ENCODE measurements around the gene COX6A2.
"Not testable (repeated sequence)": the region's sequence is repeated elsewhere in the genome, so short reads cannot be mapped to it uniquely, and the experiment has no call there.

COX6A2 gene

GRCh38 chr16:31421587-31421986 is 6.6 kb downstream of the COX6A2 start:
- DNase-seq (ENCODE audit: low read depth, low spot score), result no peak
- Histone ChIP-seq H3K36me3 (ENCODE audit: control insufficient read depth, insufficient read depth, low read length) (no peaks in the 10 kb centered on the region; the same call in 1 of the 2 replicates), H3K4me3 (ENCODE audit: low read length) (no peak overlapping the region), H3K9me3 (ENCODE audit: control insufficient read depth, insufficient read depth, low read length) (no peaks in the 10 kb centered on the region), H3K27ac (ENCODE audit: low read length) (no peak overlapping the region), H3K27me3 (ENCODE audit: control insufficient read depth, insufficient read depth, low read length) (no peaks in the 10 kb centered on the region; the same call in 1 of the 2 replicates), H3K4me1 (ENCODE audit: control insufficient read depth, insufficient read depth, low read length) (no peaks in the 10 kb centered on the region)
- WGBS (ENCODE audit: insufficient coverage, insufficient read length), result no CpG with 5 or more reads among the region's 6 CpGs

GRCh38 chr16:31420037-31420436 is 8.1 kb downstream of the COX6A2 start:
- DNase-seq (ENCODE audit: low read depth, low spot score), result no peak
- H3K9me3 ChIP-seq (ENCODE audit: control insufficient read depth, insufficient read depth, low read length), result no peaks in the 10 kb centered on the region
- WGBS (ENCODE audit: insufficient coverage, insufficient read length), result no CpG with 5 or more reads among the region's 3 CpGs

GRCh38 chr16:31417916-31418315 is 10.2 kb downstream of the COX6A2 start:
- no peak for DNase-seq (ENCODE audit: low read depth, low spot score)
- no peaks in the 10 kb centered on the region for H3K27me3 ChIP-seq (ENCODE audit: control insufficient read depth, insufficient read depth, low read length)
- H3K4me3 ChIP-seq (ENCODE audit: low read length), result no peak overlapping the region
- H3K9me3 ChIP-seq (ENCODE audit: control insufficient read depth, insufficient read depth, low read length), result no peaks in the 10 kb centered on the region
- WGBS (ENCODE audit: insufficient coverage, insufficient read length), result no CpG with 5 or more reads among the region's 5 CpGs
- H3K27ac ChIP-seq (ENCODE audit: low read length), result no peak overlapping the region
- H3K36me3 ChIP-seq (ENCODE audit: control insufficient read depth, insufficient read depth, low read length), result no peaks in the 10 kb centered on the region
- H3K4me1 ChIP-seq (ENCODE audit: control insufficient read depth, insufficient read depth, low read length), result no peaks in the 10 kb centered on the region

More at GRCh38 chr16:31420037-31420436, 8.1 kb downstream of the COX6A2 start:
- Histone ChIP-seq H3K27ac (ENCODE audit: low read length) (no peak overlapping the region), H3K36me3 (ENCODE audit: control insufficient read depth, insufficient read depth, low read length) (no peaks in the 10 kb centered on the region; the same call in 1 of the 2 replicates), H3K4me3 (ENCODE audit: low read length) (no peak overlapping the region), H3K27me3 (ENCODE audit: control insufficient read depth, insufficient read depth, low read length) (no peaks in the 10 kb centered on the region; the same call in 1 of the 2 replicates), H3K4me1 (ENCODE audit: control insufficient read depth, insufficient read depth, low read length) (no peaks in the 10 kb centered on the region)

GRCh38 chr16:31417036-31417435 is 11.1 kb downstream of the COX6A2 start:
- not testable (repeated sequence) for H3K27ac ChIP-seq (ENCODE audit: low read length); DNase-seq (ENCODE audit: low read depth, low spot score); H3K36me3 ChIP-seq (ENCODE audit: control insufficient read depth, insufficient read depth, low read length); H3K4me3 ChIP-seq (ENCODE audit: low read length); H3K27me3 ChIP-seq (ENCODE audit: control insufficient read depth, insufficient read depth, low read length); H3K9me3 ChIP-seq (ENCODE audit: control insufficient read depth, insufficient read depth, low read length); H3K4me1 ChIP-seq (ENCODE audit: control insufficient read depth, insufficient read depth, low read length)
- no CpG with 5 or more reads among the region's 2 CpGs for WGBS (ENCODE audit: insufficient coverage, insufficient read length)

- no CpG with 5 or more reads among the region's 11 CpGs for WGBS (ENCODE audit: insufficient coverage, insufficient read length)
- DNase-seq (ENCODE audit: low read depth, low spot score), result no peak
Observed at GRCh38 chr16:31416371-31416770, 11.8 kb downstream of the COX6A2 start.

GRCh38 chr16:31414706-31415105 is 13.5 kb downstream of the COX6A2 start:
- no peaks in the 10 kb centered on the region for H3K27me3 ChIP-seq (ENCODE audit: control insufficient read depth, insufficient read depth, low read length)
- no peaks in the 10 kb centered on the region for H3K9me3 ChIP-seq (ENCODE audit: control insufficient read depth, insufficient read depth, low read length)
- WGBS (ENCODE audit: insufficient coverage, insufficient read length), result no CpG with 5 or more reads among the region's 4 CpGs
- no peak overlapping the region for H3K27ac ChIP-seq (ENCODE audit: low read length)
- no peaks in the 10 kb centered on the region for H3K4me1 ChIP-seq (ENCODE audit: control insufficient read depth, insufficient read depth, low read length)
- H3K4me3 ChIP-seq (ENCODE audit: low read length), result no peak overlapping the region
- H3K36me3 ChIP-seq (ENCODE audit: control insufficient read depth, insufficient read depth, low read length), result no peaks in the 10 kb centered on the region
- DNase-seq (ENCODE audit: low read depth, low spot score), result no peak

More at GRCh38 chr16:31416371-31416770, 11.8 kb downstream of the COX6A2 start:
- H3K4me3 ChIP-seq (ENCODE audit: low read length), result no peak overlapping the region
- H3K36me3 ChIP-seq (ENCODE audit: control insufficient read depth, insufficient read depth, low read length), result no peaks in the 10 kb centered on the region
- no peaks in the 10 kb centered on the region for H3K9me3 ChIP-seq (ENCODE audit: control insufficient read depth, insufficient read depth, low read length)
- H3K4me1 ChIP-seq (ENCODE audit: control insufficient read depth, insufficient read depth, low read length), result no peaks in the 10 kb centered on the region
- no peaks in the 10 kb centered on the region for H3K27me3 ChIP-seq (ENCODE audit: control insufficient read depth, insufficient read depth, low read length)
- H3K27ac ChIP-seq (ENCODE audit: low read length), result no peak overlapping the region

- Histone ChIP-seq H3K27ac (ENCODE audit: low read length) (no peak overlapping the region), H3K4me3 (ENCODE audit: low read length) (no peak overlapping the region), H3K36me3 (ENCODE audit: control insufficient read depth, insufficient read depth, low read length) (no peaks in the 10 kb centered on the region), H3K4me1 (ENCODE audit: control insufficient read depth, insufficient read depth, low read length) (no peaks in the 10 kb centered on the region), H3K27me3 (ENCODE audit: control insufficient read depth, insufficient read depth, low read length) (no peaks in the 10 kb centered on the region), H3K9me3 (ENCODE audit: control insufficient read depth, insufficient read depth, low read length) (no peaks in the 10 kb centered on the region)
- WGBS (ENCODE audit: insufficient coverage, insufficient read length), result 100% methylated on average over 1 of the region's 4 CpGs
- DNase-seq (ENCODE audit: low read depth, low spot score), result no peak
Observed at GRCh38 chr16:31413943-31414342, 14.2 kb downstream of the COX6A2 start.

GRCh38 chr16:31413381-31413780 is 14.8 kb downstream of the COX6A2 start:
- Histone ChIP-seq H3K4me1 (ENCODE audit: control insufficient read depth, insufficient read depth, low read length) (no peaks in the 10 kb centered on the region), H3K4me3 (ENCODE audit: low read length) (no peak overlapping the region), H3K27ac (ENCODE audit: low read length) (no peak overlapping the region), H3K27me3 (ENCODE audit: control insufficient read depth, insufficient read depth, low read length) (no peaks in the 10 kb centered on the region), H3K36me3 (ENCODE audit: control insufficient read depth, insufficient read depth, low read length) (no peaks in the 10 kb centered on the region), H3K9me3 (ENCODE audit: control insufficient read depth, insufficient read depth, low read length) (no peaks in the 10 kb centered on the region)
- DNase-seq (ENCODE audit: low read depth, low spot score), result no peak
- WGBS (ENCODE audit: insufficient coverage, insufficient read length), result no CpG with 5 or more reads among the region's 5 CpGs

- Histone ChIP-seq H3K9me3 (ENCODE audit: control insufficient read depth, insufficient read depth, low read length) (no peaks in the 10 kb centered on the region), H3K27ac (ENCODE audit: low read length) (no peak overlapping the region), H3K36me3 (ENCODE audit: control insufficient read depth, insufficient read depth, low read length) (no peaks in the 10 kb centered on the region), H3K4me1 (ENCODE audit: control insufficient read depth, insufficient read depth, low read length) (no peaks in the 10 kb centered on the region), H3K4me3 (ENCODE audit: low read length) (no peak overlapping the region), H3K27me3 (ENCODE audit: control insufficient read depth, insufficient read depth, low read length) (no peaks in the 10 kb centered on the region)
- WGBS (ENCODE audit: insufficient coverage, insufficient read length), result no CpG with 5 or more reads among the region's 10 CpGs
- no peak for DNase-seq (ENCODE audit: low read depth, low spot score)
Observed at GRCh38 chr16:31412750-31413149, 15.4 kb downstream of the COX6A2 start.

- DNase-seq (ENCODE audit: low read depth, low spot score), result no peak
- Histone ChIP-seq H3K27me3 (ENCODE audit: control insufficient read depth, insufficient read depth, low read length) (no peaks in the 10 kb centered on the region), H3K36me3 (ENCODE audit: control insufficient read depth, insufficient read depth, low read length) (no peaks in the 10 kb centered on the region), H3K4me1 (ENCODE audit: control insufficient read depth, insufficient read depth, low read length) (no peaks in the 10 kb centered on the region), H3K9me3 (ENCODE audit: control insufficient read depth, insufficient read depth, low read length) (no peaks in the 10 kb centered on the region), H3K4me3 (ENCODE audit: low read length) (no peak overlapping the region), H3K27ac (ENCODE audit: low read length) (no peak overlapping the region)
- WGBS (ENCODE audit: insufficient coverage, insufficient read length), result no CpG with 5 or more reads among the region's 22 CpGs
Observed at GRCh38 chr16:31411024-31411844, 16.9 kb downstream of the COX6A2 start.

GRCh38 chr16:31410082-31410481 is 18.1 kb downstream of the COX6A2 start:
- no peak for DNase-seq (ENCODE audit: low read depth, low spot score)
- Histone ChIP-seq H3K4me3 (ENCODE audit: low read length) (no peak overlapping the region), H3K36me3 (ENCODE audit: control insufficient read depth, insufficient read depth, low read length) (no peaks in the 10 kb centered on the region), H3K27me3 (ENCODE audit: control insufficient read depth, insufficient read depth, low read length) (no peaks in the 10 kb centered on the region), H3K4me1 (ENCODE audit: control insufficient read depth, insufficient read depth, low read length) (no peaks in the 10 kb centered on the region), H3K27ac (ENCODE audit: low read length) (no peak overlapping the region), H3K9me3 (ENCODE audit: control insufficient read depth, insufficient read depth, low read length) (no peaks in the 10 kb centered on the region)
- WGBS (ENCODE audit: insufficient coverage, insufficient read length), result no CpG with 5 or more reads among the region's 9 CpGs

All from iPS DF 6.9 (cell line).